WTC11 (cell line): ENCODE measurements around the gene OSBP2.

Experiments used
- HMGXB4 ChIP-seq: sonication (generic); formaldehyde crosslinking; IDR thresholded peaks from 2 replicates; pipeline ENCODE4 v1.8.1; 2023; ENCODE audit warnings: mild to moderate bottlenecking, moderate library complexity, missing genetic modification reagents
- ZBTB21 ChIP-seq: sonication (generic); formaldehyde crosslinking; IDR thresholded peaks from 2 replicates; pipeline ENCODE4 v1.8.1; 2023; ENCODE audit warnings: mild to moderate bottlenecking, missing genetic modification reagents, borderline replicate concordance
- ZNF671 ChIP-seq: fragments of 250-450 bp; sonication (Bioruptor Pico); IDR thresholded peaks from 2 replicates; pipeline ENCODE4 v1.8.0; 2021; ENCODE audit warnings: mild to moderate bottlenecking

- TF ChIP-seq HMGXB4 (CRISPR knock-in tag) = no peak
- TF ChIP-seq ZNF671 (CRISPR knock-in tag) = no peak
- no peak for TF ChIP-seq ZBTB21
These were observed 128.3 kb downstream of the OSBP2 start for GRCh38 chr22:30823015-30823370.
